ENCODE data around the gene ADI1. TPM values are rescaled to one million over a fixed set of nuclear protein-coding genes. Genes with fewer than 3 reads are reported as not detected.
"Not testable (repeated sequence)": the region's sequence is repeated elsewhere in the genome, so short reads cannot be mapped to it uniquely, and the experiment has no call there.

ADI1 gene
- total and polyA plus RNA-seq, 10 donors = 31.8 to 106 (median 55.4) TPM

GRCh38 chr2:3454802-3455201, 64.5 kb downstream of the ADI1 start:
- DNase-seq = no peak
- H3K9me3 ChIP-seq = no peaks in the 10 kb centered on the region
- no peak overlapping the region for H3K4me3 ChIP-seq
- intact Hi-C loops (cut with DNase I; ENCODE audit: low total_unique reads) = no loop called here
- TF ChIP-seq POLR2A (IDR thresholded peaks at IDR 0.05) = no peak
- no peak for TF ChIP-seq POLR2AphosphoS5 (IDR thresholded peaks at IDR 0.05)
- TF ChIP-seq, protein P1, sequence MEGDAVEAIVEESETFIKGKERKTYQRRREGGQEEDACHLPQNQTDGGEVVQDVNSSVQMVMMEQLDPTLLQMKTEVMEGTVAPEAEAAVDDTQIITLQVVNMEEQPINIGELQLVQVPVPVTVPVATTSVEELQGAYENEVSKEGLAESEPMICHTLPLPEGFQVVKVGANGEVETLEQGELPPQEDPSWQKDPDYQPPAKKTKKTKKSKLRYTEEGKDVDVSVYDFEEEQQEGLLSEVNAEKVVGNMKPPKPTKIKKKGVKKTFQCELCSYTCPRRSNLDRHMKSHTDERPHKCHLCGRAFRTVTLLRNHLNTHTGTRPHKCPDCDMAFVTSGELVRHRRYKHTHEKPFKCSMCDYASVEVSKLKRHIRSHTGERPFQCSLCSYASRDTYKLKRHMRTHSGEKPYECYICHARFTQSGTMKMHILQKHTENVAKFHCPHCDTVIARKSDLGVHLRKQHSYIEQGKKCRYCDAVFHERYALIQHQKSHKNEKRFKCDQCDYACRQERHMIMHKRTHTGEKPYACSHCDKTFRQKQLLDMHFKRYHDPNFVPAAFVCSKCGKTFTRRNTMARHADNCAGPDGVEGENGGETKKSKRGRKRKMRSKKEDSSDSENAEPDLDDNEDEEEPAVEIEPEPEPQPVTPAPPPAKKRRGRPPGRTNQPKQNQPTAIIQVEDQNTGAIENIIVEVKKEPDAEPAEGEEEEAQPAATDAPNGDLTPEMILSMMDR (IDR thresholded peaks at IDR 0.05 in 8 of 11, conservative IDR thresholded peaks at IDR 0.05 in 3 of 11) = no peak
- peaks cover 0 to 100% (median 56%) of the 10 kb centered on the region in 6 donors for H3K36me3 ChIP-seq
- WGBS, 5 donors = 95 to 99% (median 97%) methylated on average over 18 to 22 of the region's 22 CpGs
- H3K27me3 ChIP-seq (replicated peaks in 1 of 7) = no peaks in the 10 kb centered on the region
- H3K27ac ChIP-seq = no peak overlapping the region
- H3K4me1 ChIP-seq = no peaks in the 10 kb centered on the region

DNA sequence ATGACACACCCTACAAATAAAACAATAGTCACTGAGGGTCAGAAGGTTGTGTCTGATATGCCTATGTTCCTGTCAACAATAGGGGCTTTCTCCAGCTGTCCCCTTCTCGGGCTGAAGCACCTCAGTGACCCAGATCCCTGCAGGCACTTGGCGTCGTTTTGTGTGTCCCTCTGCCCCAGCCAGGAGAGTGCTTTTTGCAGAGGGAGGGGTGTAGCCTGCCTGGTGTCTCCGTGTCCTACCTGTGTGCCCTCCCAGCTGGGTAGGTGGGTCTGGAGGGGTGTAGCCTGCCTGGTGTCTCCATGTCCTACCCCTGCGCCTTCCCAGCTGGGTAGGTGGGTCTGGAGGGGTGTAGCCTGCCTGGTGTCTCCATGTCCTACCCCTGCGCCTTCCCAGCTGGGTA, 65.3 kb downstream of the ADI1 start:
- intact Hi-C loops (cut with DNase I; ENCODE audit: low total_unique reads); DNase-seq; H3K4me3 ChIP-seq; H3K9me3 ChIP-seq; H3K4me1 ChIP-seq; H3K27me3 ChIP-seq (replicated peaks in 1 of 7); H3K27ac ChIP-seq: not testable (repeated sequence)
- 90 to 95% (median 93%) methylated on average over 6 of the region's 6 CpGs for WGBS, 5 donors
- H3K36me3 ChIP-seq = peaks cover 0 to 100% (median 61%) of the 10 kb centered on the region in 6 donors

- 77 to 85% (median 78%) methylated on average over 20 of the region's 20 CpGs for WGBS, 5 donors
- no peak for TF ChIP-seq POLR2A (IDR thresholded peaks at IDR 0.05)
- TF ChIP-seq POLR2AphosphoS5 (IDR thresholded peaks at IDR 0.05) = no peak
- TF ChIP-seq, protein P1 (IDR thresholded peaks at IDR 0.05 in 8 of 11, conservative IDR thresholded peaks at IDR 0.05 in 3 of 11) = no peak
- Histone ChIP-seq H3K27ac (no peak overlapping the region), H3K4me3 (no peak overlapping the region), H3K36me3 (peaks cover 0 to 100% (median 62%) of the 10 kb centered on the region in 6 donors), H3K27me3 (replicated peaks in 1 of 7) (no peaks in the 10 kb centered on the region), H3K4me1 (peaks cover 0 to 7% (median 0%) of the 10 kb centered on the region in 6 donors), H3K9me3 (no peaks in the 10 kb centered on the region)
- intact Hi-C loops (cut with DNase I; ENCODE audit: low total_unique reads) = no loop called here
- DNase-seq = no peak
Measured at GRCh38 chr2:3453190-3453999, 65.9 kb downstream of the ADI1 start.

DNA sequence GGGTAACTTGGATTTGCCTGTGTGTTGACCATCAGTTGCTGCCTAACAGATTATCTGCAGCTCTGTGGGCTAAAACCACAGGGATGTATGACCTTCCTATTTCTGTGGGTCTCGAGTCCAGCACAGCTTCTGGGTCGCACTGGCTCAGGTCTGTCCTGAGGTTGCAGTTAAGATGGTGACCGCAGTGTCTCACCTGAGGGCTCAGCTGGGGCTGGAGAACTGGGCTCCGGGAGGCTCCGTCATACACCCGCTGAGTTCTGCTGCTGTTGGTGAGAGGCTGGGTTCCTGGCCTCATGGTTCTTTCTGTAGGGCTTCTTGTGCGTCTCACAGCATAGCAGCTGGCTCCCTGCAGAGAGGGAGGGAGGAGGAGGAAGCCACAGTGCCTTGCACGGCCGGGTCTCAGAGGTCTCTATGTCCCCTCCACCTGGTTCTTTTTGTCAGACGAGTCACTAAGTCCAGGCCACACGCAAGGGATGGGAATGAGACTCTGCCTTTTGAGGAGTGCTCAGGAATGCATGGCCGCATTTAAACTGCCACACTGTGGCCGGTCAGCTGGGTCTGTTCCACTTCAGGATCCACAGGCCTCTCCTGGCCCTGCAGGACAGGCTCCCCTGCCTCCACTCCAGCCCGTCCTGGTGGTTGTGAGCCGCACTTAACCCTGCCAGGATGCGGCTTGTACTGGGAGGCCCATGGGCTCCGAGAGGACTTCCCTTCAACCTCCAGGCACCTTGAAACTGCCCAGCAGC, 67.2 kb downstream of the ADI1 start:
- H3K4me3 ChIP-seq = no peak overlapping the region
- no peak for TF ChIP-seq POLR2A (IDR thresholded peaks at IDR 0.05)
- no peak for TF ChIP-seq POLR2AphosphoS5 (IDR thresholded peaks at IDR 0.05)
- TF ChIP-seq, protein P1 (IDR thresholded peaks at IDR 0.05 in 8 of 11, conservative IDR thresholded peaks at IDR 0.05 in 3 of 11) = no peak
- DNase-seq = no peak
- WGBS, 5 donors = 95 to 98% (median 95%) methylated on average over 12 to 17 of the region's 17 CpGs
- no peak overlapping the region for H3K27ac ChIP-seq
- H3K27me3 ChIP-seq (replicated peaks in 1 of 7) = no peaks in the 10 kb centered on the region
- intact Hi-C loops (cut with DNase I; ENCODE audit: low total_unique reads) = no loop called here
- H3K4me1 ChIP-seq = peaks cover 0 to 15% (median 0%) of the 10 kb centered on the region in 6 donors
- peaks cover 0 to 100% (median 52%) of the 10 kb centered on the region in 6 donors for H3K36me3 ChIP-seq
- H3K9me3 ChIP-seq = no peaks in the 10 kb centered on the region

Data from spleen (tissue), 11 donors.